ENCODE results near the gene GALNT4. TPM values are rescaled to one million over a fixed set of nuclear protein-coding genes. Genes with fewer than 3 reads are reported as not detected.

GALNT4 gene
- total and polyA plus RNA-seq, 2 of the 13 experiments (the other 11 are each of a cell fraction or from before 2014, with no cell fraction given): 4.9 to 6.8 TPM

GRCh38 chr12:89525824-89526770, 1.5 kb upstream of the GALNT4 start, which contains the start of gene POC1B (continued):
- peak; percentile 72; the same call in 1 of the 2 replicates for TF ChIP-seq KDM5B (CRISPR knock-in tag; IDR thresholded peaks at IDR 0.05; ENCODE audit: borderline replicate concordance)
- TF ChIP-seq MAF1 (CRISPR knock-in tag; IDR thresholded peaks at IDR 0.05; ENCODE audit: borderline replicate concordance): peak; percentile 80
- TF ChIP-seq PCBP2 (optimal IDR thresholded peaks at IDR 0.05; ENCODE audit: low read depth, low read length, poor library complexity, severe bottlenecking): no peak
- peak in 1 of 2 experiments; percentile 45; a peak in 1 of 4 replicates for TF ChIP-seq ATF4 (CRISPR knock-in tag; IDR thresholded peaks at IDR 0.05)
- peak; percentile 78; the same call in 1 of the 2 replicates for TF ChIP-seq HIVEP1 (CRISPR knock-in tag; IDR thresholded peaks at IDR 0.05)
- peak; percentile 19; the same call in 1 of the 2 replicates for TF ChIP-seq ZNF777 (CRISPR knock-in tag; IDR thresholded peaks at IDR 0.05)
- no peak for TF ChIP-seq ZNF652 (CRISPR knock-in tag; IDR thresholded peaks at IDR 0.05; ENCODE audit: borderline replicate concordance, low read depth)
- TF ChIP-seq TAF15 (IDR thresholded peaks at IDR 0.05; ENCODE audit: low read depth, low read length, poor library complexity, severe bottlenecking): no peak
- TF ChIP-seq GABPA (IDR thresholded peaks at IDR 0.05; ENCODE audit: low read depth, low read length): peak; percentile 59
- peak; percentile 77 for TF ChIP-seq GABPA (CRISPR knock-in tag; IDR thresholded peaks at IDR 0.05; ENCODE audit: low read depth)
- peak; percentile 65; the same call in 1 of the 2 replicates for TF ChIP-seq RNF2 (conservative IDR thresholded peaks at IDR 0.05; ENCODE audit: low read depth)
- TF ChIP-seq PRDM10 (CRISPR knock-in tag; IDR thresholded peaks at IDR 0.05; ENCODE audit: low read depth): peak; percentile 53; the same call in 1 of the 2 replicates
- peak; percentile 79 for TF ChIP-seq ZNF12 (CRISPR knock-in tag; IDR thresholded peaks at IDR 0.05)
- TF ChIP-seq IRF2 (CRISPR knock-in tag; IDR thresholded peaks at IDR 0.05): peak; percentile 77; the same call in 1 of the 2 replicates
- TF ChIP-seq PRDM15 (CRISPR knock-in tag; IDR thresholded peaks at IDR 0.05): peak; percentile 96
- peak; percentile 6; the same call in 1 of the 2 replicates for TF ChIP-seq BHLHE40 (IDR thresholded peaks at IDR 0.05; ENCODE audit: low read length)
- no peak for TF ChIP-seq TSC22D2 (CRISPR knock-in tag; IDR thresholded peaks at IDR 0.05; ENCODE audit: borderline replicate concordance)
- TF ChIP-seq STAT5B (CRISPR knock-in tag; IDR thresholded peaks at IDR 0.05): no peak
- no peak for TF ChIP-seq ZNF569 (CRISPR knock-in tag; IDR thresholded peaks at IDR 0.05; ENCODE audit: borderline replicate concordance)
- TF ChIP-seq MED13 (CRISPR knock-in tag; IDR thresholded peaks at IDR 0.05): peak; percentile 46; the same call in 1 of the 2 replicates
- TF ChIP-seq ERF (CRISPR knock-in tag; IDR thresholded peaks at IDR 0.05): peak; percentile 17; the same call in 1 of the 2 replicates
